Measurements from ENCODE around the gene CALML6.

DNA sequence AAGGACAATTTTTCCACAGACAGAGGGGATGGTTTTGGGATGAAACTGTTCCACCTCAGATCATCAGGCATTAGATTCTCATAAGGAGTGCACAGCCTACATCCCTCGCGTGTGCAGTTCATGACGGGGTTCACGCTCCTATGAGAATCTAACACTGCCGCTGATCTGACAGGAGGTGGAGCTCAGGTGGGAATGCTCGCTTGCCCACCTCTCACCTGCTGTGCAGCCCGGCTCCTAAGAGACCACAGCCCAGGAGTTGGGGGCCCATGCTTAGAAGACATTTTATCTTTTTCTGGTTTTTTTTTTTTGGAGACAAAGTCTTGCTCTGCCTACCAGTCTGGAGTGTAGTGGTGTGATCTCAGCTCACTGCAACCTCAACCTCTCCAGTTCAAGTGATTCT lies 40.2 kb upstream of the CALML6 start:
- TF ChIP-seq, protein P1, sequence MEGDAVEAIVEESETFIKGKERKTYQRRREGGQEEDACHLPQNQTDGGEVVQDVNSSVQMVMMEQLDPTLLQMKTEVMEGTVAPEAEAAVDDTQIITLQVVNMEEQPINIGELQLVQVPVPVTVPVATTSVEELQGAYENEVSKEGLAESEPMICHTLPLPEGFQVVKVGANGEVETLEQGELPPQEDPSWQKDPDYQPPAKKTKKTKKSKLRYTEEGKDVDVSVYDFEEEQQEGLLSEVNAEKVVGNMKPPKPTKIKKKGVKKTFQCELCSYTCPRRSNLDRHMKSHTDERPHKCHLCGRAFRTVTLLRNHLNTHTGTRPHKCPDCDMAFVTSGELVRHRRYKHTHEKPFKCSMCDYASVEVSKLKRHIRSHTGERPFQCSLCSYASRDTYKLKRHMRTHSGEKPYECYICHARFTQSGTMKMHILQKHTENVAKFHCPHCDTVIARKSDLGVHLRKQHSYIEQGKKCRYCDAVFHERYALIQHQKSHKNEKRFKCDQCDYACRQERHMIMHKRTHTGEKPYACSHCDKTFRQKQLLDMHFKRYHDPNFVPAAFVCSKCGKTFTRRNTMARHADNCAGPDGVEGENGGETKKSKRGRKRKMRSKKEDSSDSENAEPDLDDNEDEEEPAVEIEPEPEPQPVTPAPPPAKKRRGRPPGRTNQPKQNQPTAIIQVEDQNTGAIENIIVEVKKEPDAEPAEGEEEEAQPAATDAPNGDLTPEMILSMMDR (conservative IDR thresholded peaks at IDR 0.05; ENCODE audit: low read depth, low read length) = no peak
- TF ChIP-seq EZH2 (IDR thresholded peaks at IDR 0.05; ENCODE audit: borderline replicate concordance, low read depth, low read length, poor library complexity, severe bottlenecking) = no peak
